ENCODE results near the gene LTB.

Gene LTB

GRCh38 chr6:31587791-31588777, 5.9 kb upstream of the LTB start:
- no peak for TF ChIP-seq CTCF (IDR thresholded peaks at IDR 0.05; ENCODE audit: extremely low read depth, insufficient read depth, missing control alignments)
- in situ Hi-C loops (cut with MboI; ENCODE audit: low pct_unique_long_range_greater_than_20kb, low sequenced_read_pairs, unreplicated experiment) = no loop called here

GRCh38 chr6:31586599-31587281, 4.5 kb upstream of the LTB start:
- in situ Hi-C loops (cut with MboI; ENCODE audit: low pct_unique_long_range_greater_than_20kb, low sequenced_read_pairs, unreplicated experiment) = no loop called here
- DNase-seq (ENCODE audit: low spot score) = no peak
- TF ChIP-seq CTCF (IDR thresholded peaks at IDR 0.05; ENCODE audit: extremely low read depth, insufficient read depth, missing control alignments) = no peak

More at GRCh38 chr6:31587791-31588777, 5.9 kb upstream of the LTB start:
- DNase-seq (ENCODE audit: low spot score) = peak; percentile 43

GRCh38 chr6:31586008-31586407, 3.8 kb upstream of the LTB start, which contains the start of gene LST1:
Gene LST1, plus strand, starts transcription at chr6:31586277. Its CDS starts 1,023 bp downstream, at chr6:31587300.
- in situ Hi-C loops (cut with MboI; ENCODE audit: low pct_unique_long_range_greater_than_20kb, low sequenced_read_pairs, unreplicated experiment) = no loop called here
- TF ChIP-seq CTCF (IDR thresholded peaks at IDR 0.05; ENCODE audit: extremely low read depth, insufficient read depth, missing control alignments) = no peak
- DNase-seq (ENCODE audit: low spot score) = no peak

- DNase-seq (ENCODE audit: low spot score) = peak; percentile 41
- in situ Hi-C loops (cut with MboI; ENCODE audit: low pct_unique_long_range_greater_than_20kb, low sequenced_read_pairs, unreplicated experiment) = no loop called here
- TF ChIP-seq CTCF (IDR thresholded peaks at IDR 0.05; ENCODE audit: extremely low read depth, insufficient read depth, missing control alignments) = peak; percentile 71
Measured at GRCh38 chr6:31585491-31585890, 3.3 kb upstream of the LTB start.

- no peak for TF ChIP-seq CTCF (IDR thresholded peaks at IDR 0.05; ENCODE audit: extremely low read depth, insufficient read depth, missing control alignments)
- DNase-seq (ENCODE audit: low spot score) = no peak
- in situ Hi-C loops (cut with MboI; ENCODE audit: low pct_unique_long_range_greater_than_20kb, low sequenced_read_pairs, unreplicated experiment) = no loop called here
Measured at GRCh38 chr6:31581434-31582229, 592 bp downstream of the LTB start.
